HepG2 (cell line): ENCODE results near the gene TTN. TPM values are rescaled to one million over a fixed set of nuclear protein-coding genes. Genes with fewer than 3 reads are reported as not detected.

Experiments used
- ATAC-seq: fragments of 200-7000 bp; cut with Tn5 transposase; 3 replicates; pipeline ENCODE4 v1.9.1; 2020; ENCODE audit warnings: mild to moderate bottlenecking, moderate library complexity
- BruUV-seq: library from RNA; stranded (reverse); fragments of 400-500 nt; replicated peaks from 2 replicates; lab custom pipeline; 2021; lab: Mats Ljungman, UMichigan
- CTCF ChIA-PET: fragments of 300-600 bp; formaldehyde crosslinking; extraction: SDS; loops from one replicate; lab custom pipeline; 2021; ENCODE audit warnings: low total read pairs, inconsistent platforms, low intra/inter-chr PET ratio; lab: Yijun Ruan, JAX
- POLR2A ChIA-PET: fragments of 350-600 bp; sonication (Branson Sonifier 250); formaldehyde crosslinking; loops from one replicate; lab custom pipeline; 2020; ENCODE audit warnings: antibody characterized with exemption, inconsistent platforms; lab: Yijun Ruan, JAX
- DNase-seq: peaks from one replicate; pipeline ENCODE4 v3.0.0-alpha.2; 2015; ENCODE audit warnings: low spot score
- FAIRE-seq: peaks from 3 replicates; lab custom pipeline; 2011; peaks lifted over from hg19 to GRCh38; lab: Jason Lieb, UNC
- H2AFZ ChIP-seq: one replicate; pipeline ENCODE4 v1.6.1; 2011; ENCODE audit warnings: low read length, inconsistent platforms
- H3K27ac ChIP-seq: fragments of 300-600 bp; 3 replicates; pipeline ENCODE4 v1.8.0; 2011; ENCODE audit warnings: mixed run types, mild to moderate bottlenecking, mixed read lengths, low read length, inconsistent platforms; ENCODE audit not compliant: insufficient read depth; ENCODE audit errors: extremely low read length
- H3K27me3 ChIP-seq, 2 experiments: fragments of 200-600 bp in 1 of 2; 2 replicates in 1 of 2; 3 replicates in 1 of 2; pipeline versions ENCODE4 v1.6.0 to v1.8.0; 2011; ENCODE audit warnings: low read length in 2 of 2, mild to moderate bottlenecking in 2 of 2, moderate library complexity in 2 of 2, inconsistent platforms in 1 of 2; ENCODE audit not compliant: insufficient read depth in 2 of 2, control insufficient read depth in 1 of 2
- H3K36me3 ChIP-seq, 2 experiments: fragments of 200-600 bp in 1 of 2; replicated peaks in 1 of 2; 2 replicates in 1 of 2; 3 replicates in 1 of 2; pipeline versions ENCODE4 v1.5.1 to v1.8.0; 2011; ENCODE audit warnings: low read length in 2 of 2, inconsistent platforms in 1 of 2; ENCODE audit not compliant: insufficient read depth in 2 of 2, control insufficient read depth in 1 of 2
- H3K4me1 ChIP-seq: 2 replicates; pipeline ENCODE4 v1.5.1; 2012; ENCODE audit warnings: low read length, inconsistent platforms; ENCODE audit not compliant: insufficient read depth
- H3K4me2 ChIP-seq: 2 replicates; pipeline ENCODE4 v1.6.0; 2011; ENCODE audit warnings: low read depth, low read length, inconsistent platforms
- H3K4me3 ChIP-seq, 3 experiments: fragments of 200-600 bp in 1 of 3; sonication (generic), shearing (Covaris generic) in 1 of 3; replicated peaks in 1 of 3; 2 replicates each; pipeline ENCODE4 v1.5.1; 2011 to 2016; ENCODE audit warnings: low read length in 3 of 3, inconsistent platforms in 2 of 3, low read depth in 2 of 3, mild to moderate bottlenecking in 2 of 3, control low read depth in 1 of 3, mixed read lengths in 1 of 3; ENCODE audit not compliant: insufficient read depth in 1 of 3
- H3K79me2 ChIP-seq: one replicate; pipeline ENCODE4 v1.6.1; 2011; ENCODE audit warnings: low read length, inconsistent platforms; ENCODE audit not compliant: insufficient read depth
- H3K9ac ChIP-seq: 2 replicates; pipeline ENCODE4 v1.6.0; 2011; ENCODE audit warnings: mild to moderate bottlenecking, low read depth, low read length, inconsistent platforms; ENCODE audit not compliant: insufficient read depth
- H3K9me3 ChIP-seq: 2 replicates; pipeline ENCODE4 v1.5.1; 2012; ENCODE audit warnings: mild to moderate bottlenecking, low read length
- H4K20me1 ChIP-seq: 2 replicates; pipeline ENCODE4 v1.6.0; 2011; ENCODE audit warnings: inconsistent platforms, mild to moderate bottlenecking, low read length, moderate library complexity; ENCODE audit not compliant: insufficient read depth
- FOXP1 ChIP-seq, 2 experiments: fragments of 450-650 bp in 1 of 2; IDR thresholded peaks; 2 replicates each; pipeline ENCODE4 v1.6.1; 2017 to 2018; ENCODE audit warnings: antibody characterized with exemption in 1 of 2
- MAFK ChIP-seq, 2 experiments: IDR thresholded peaks in 1 of 2; conservative IDR thresholded peaks in 1 of 2; 2 replicates each; pipeline ENCODE4 v1.6.1; 2011; ENCODE audit warnings: improper control_type of control experiment in 2 of 2, low read length in 2 of 2
- SMYD3 ChIP-seq: sonication (generic); formaldehyde crosslinking; IDR thresholded peaks from 2 replicates; pipeline ENCODE4 v1.8.1; 2023; ENCODE audit warnings: mild to moderate bottlenecking, missing genetic modification reagents
- U2AF2 ChIP-seq: fragments of 200-400 bp; formaldehyde crosslinking; IDR thresholded peaks from 2 replicates; pipeline ENCODE4 v1.6.1; 2017; ENCODE audit warnings: low read depth, mild to moderate bottlenecking, low read length
- WGBS: methylation state at CpG from one replicate; pipeline ENCODE4 v1.1.6; 2017; ENCODE audit warnings: low lambda C conversion rate; 5-methylcytosine and 5-hydroxymethylcytosine counted together
- in situ Hi-C: cut with HindIII; loops from 2 replicates; pipeline ENCODE4 v1.10.0; 2017; ENCODE audit warnings: low pct_unique_long_range_greater_than_20kb; ENCODE audit not compliant: extremely low pct_ligation_motif_present
- intact Hi-C: fragments of 100-400 bp; cut with micrococcal nuclease; formaldehyde crosslinking; loops from one replicate; pipeline ENCODE4 v1.10.0; 2022; ENCODE audit not compliant: unreplicated experiment
- polyA plus RNA-seq, 8 experiments: library from polyadenylated mRNA; depleted of rRNA in 3 of 8; stranded (reverse) in 7 of 8; unstranded in 1 of 8; fragments of >200 nt; fragmentation: Illumina TruSeq in 4 of 8; extraction: Trizol in 4 of 8; gene quantifications; 2 replicates each; pipeline versions ENCODE4 v1.2.1 to v1.2.3, GENCODE V29; 2011 to 2016; ENCODE audit warnings: low read depth in 4 of 8, missing spikeins in 1 of 8, mixed read lengths in 1 of 8; ENCODE audit not compliant: insufficient read depth in 1 of 8
- total RNA-seq, 5 experiments: library from RNA; depleted of rRNA; stranded (reverse); fragments of >200 nt; fragmentation: Illumina TruSeq; extraction: Trizol; gene quantifications; 2 replicates each; pipeline ENCODE4 v1.2.3, GENCODE V29; 2016; ENCODE audit warnings: low read depth in 1 of 5

TTN gene
- total and polyA plus RNA-seq, 2 of the 13 experiments (the other 11 are each of a cell fraction or from before 2014, with no cell fraction given) = under 0.01 TPM

DNA sequence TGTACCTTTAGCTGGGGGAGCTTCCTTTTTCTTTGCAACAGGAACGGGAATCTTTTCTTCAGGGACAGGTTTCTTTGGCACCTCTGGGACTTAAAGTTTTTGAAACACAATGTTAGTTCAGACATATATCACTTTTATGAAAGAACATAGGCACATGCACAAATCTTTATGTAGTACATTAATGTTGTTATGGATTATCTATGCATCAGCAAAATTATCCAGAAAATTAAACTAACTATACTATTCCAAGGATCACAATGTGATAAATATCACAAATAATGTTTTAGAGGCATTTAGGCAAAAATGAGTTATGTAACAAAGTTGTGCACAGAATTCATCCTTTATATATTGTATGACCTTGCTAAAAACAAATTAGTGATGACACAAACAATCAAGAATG lies 117.4 kb downstream of the TTN start:
- no peaks in the 10 kb centered on the region for H3K79me2 ChIP-seq
- H3K9ac ChIP-seq = no peak overlapping the region
- no peaks in the 10 kb centered on the region; the same call in 1 of the 2 replicates for H4K20me1 ChIP-seq
- ChIA-PET CTCF (no interaction called here), POLR2A (no interaction called here)
- FAIRE-seq (no peak), ATAC-seq (no peak), DNase-seq (no peak)
- intact Hi-C loops = no loop called here
- no peaks in the 10 kb centered on the region for H3K27me3 ChIP-seq
- no peak overlapping the region for H3K4me3 ChIP-seq
- no peaks in the 10 kb centered on the region for H3K36me3 ChIP-seq
- H2AFZ ChIP-seq = no peak overlapping the region
- H3K4me2 ChIP-seq = no peak overlapping the region
- TF ChIP-seq MAFK (conservative IDR thresholded peaks at IDR 0.05 in 1 of 2, IDR thresholded peaks at IDR 0.05 in 1 of 2; ENCODE audit: low read length in 2 of 2) = peak in 1 of 2 experiments; percentile 61; a peak in 2 of 4 replicates
- TF ChIP-seq U2AF2 = no peak
- no peaks in the 10 kb centered on the region for H3K9me3 ChIP-seq
- 0% methylated on average over 1 of the region's 1 CpG for WGBS
- no TSS peak for BruUV-seq
- H3K27ac ChIP-seq = no peak overlapping the region
- H3K4me1 ChIP-seq = no peaks in the 10 kb centered on the region
- in situ Hi-C loops = no loop called here

DNA sequence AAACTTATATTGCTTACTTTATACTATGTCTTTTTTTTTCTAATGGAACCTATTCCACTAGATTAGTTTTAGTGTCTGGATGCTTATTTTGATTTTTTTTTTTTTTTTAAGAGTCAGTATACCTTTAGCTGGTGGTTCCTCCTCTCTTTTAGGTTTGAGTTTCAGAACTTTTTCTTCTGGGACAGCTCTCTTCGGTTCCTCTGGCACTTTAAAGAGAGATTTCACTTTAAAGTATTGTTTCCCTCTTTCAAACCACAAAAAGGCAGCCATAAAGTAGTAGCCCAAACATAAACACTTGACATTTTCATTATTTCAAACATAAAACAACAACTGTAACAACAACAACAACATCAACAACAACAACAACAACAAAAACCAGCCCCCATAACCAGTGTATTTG lies 123.3 kb downstream of the TTN start:
- no peak for DNase-seq
- Histone ChIP-seq H3K4me2 (no peak overlapping the region), H3K4me3 (no peak overlapping the region), H2AFZ (no peak overlapping the region), H3K4me1 (no peaks in the 10 kb centered on the region), H3K9ac (no peak overlapping the region), H4K20me1 (no peaks in the 10 kb centered on the region), H3K27ac (no peak overlapping the region), H3K27me3 (no peaks in the 10 kb centered on the region), H3K79me2 (no peaks in the 10 kb centered on the region), H3K36me3 (no peaks in the 10 kb centered on the region)
- no peak for FAIRE-seq
- intact Hi-C loops (no loop called here), in situ Hi-C loops (no loop called here)
- 2% methylated on average over 1 of the region's 1 CpG for WGBS
- ATAC-seq = no peak
- CTCF ChIA-PET = no interaction called here
- POLR2A ChIA-PET = no interaction called here
- no peak for TF ChIP-seq SMYD3
- TF ChIP-seq FOXP1 (IDR thresholded peaks at IDR 0.05) = peak; percentile 60; the same call in 1 of the 2 replicates
- no peak for TF ChIP-seq FOXP1 (CRISPR knock-in tag; IDR thresholded peaks at IDR 0.05)
- TF ChIP-seq, all 625 proteins: peak for 1
- BruUV-seq = no TSS peak
- H3K9me3 ChIP-seq = no peaks in the 10 kb centered on the region
